Activated CD4-positive, alpha-beta T cell treated with anti-CD3 and anti-CD28 coated beads, Interleukin-2, Interleukin-6, amounts not matched to agents 100 ng/mL and 50 ng/mL, durations not matched to agents 16 hours and 8 hours (primary cell): ENCODE data around the gene KIRREL1.

ENCODE experiments used
- DNase-seq: peaks from one replicate; pipeline ENCODE4 v3.0.0-alpha.2; 2020

The KIRREL1 gene

DNA sequence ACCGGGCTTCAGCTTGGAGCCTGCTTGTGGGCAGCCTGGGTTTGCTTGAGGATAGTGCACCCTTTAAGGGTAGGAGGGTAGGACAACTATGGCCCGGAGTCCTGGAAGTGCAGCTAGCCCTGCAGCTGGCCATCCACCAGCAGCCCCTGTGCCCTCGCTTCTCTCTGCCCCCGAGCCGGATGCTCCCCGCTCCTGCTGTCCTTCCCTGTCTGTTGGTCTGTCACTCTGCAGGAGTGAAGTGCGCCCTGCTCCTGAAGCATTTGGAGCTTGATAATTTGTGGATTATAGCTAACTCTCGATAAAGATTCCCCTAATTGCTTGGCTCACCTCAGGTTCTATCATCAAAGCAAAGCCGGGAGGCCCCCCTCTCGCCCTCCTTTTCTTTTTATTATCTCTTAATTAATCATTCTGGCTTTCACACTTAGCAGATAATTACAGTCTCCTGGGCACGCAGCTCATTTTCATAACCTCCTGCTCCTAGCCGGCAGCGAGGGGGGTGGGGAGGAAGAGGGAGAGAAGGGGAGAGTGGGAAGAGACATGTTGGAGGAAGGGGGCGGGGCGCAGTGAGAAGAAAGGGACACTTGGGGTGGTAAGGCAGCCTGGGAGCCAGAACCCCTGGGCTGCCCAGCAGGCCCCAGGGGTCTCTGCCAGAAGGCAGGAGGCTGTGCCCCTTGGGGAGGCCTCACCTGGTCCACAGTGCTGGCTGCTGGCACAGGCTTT lies 14.4 kb downstream of the KIRREL1 start:
- no peak for DNase-seq

DNA sequence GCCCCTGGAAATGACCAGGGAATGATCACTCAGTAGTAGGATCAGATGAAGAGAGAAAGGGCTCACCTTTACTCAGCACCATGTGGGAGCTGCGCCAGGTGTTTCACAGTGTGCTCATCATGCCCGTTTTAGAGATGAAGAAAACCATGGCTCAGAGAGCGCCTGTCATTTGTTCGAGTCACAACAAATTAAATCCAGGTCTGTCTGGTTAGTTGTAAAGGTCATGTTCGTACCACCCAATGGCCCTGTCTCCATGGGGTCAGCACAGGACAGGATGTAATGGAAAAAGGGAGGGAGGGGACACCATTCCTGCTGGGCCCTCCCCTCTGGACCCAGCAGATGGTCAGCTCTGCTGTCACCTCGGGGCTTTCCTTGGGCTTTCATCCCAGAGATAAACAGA lies 15.2 kb downstream of the KIRREL1 start:
- no peak for DNase-seq

DNA sequence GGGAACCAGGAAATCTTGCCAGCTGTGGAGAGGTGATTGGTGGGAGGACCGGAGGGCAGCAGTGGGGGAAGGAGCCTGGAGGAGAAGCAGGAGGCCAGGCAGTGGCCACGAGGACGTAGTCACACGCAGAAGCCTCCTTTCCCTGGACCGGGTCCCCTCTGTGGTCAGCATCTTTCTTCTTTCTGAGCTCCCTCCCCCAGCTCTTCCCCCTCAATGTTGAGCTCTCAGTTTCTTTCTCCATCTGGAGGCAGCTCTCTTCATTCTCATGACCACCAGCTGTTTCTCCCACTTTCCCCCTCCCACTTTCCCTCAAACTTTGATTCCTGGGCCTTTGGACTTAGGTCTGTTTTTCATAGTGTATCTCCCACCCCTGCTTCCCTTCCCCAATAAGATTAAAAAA lies 18.3 kb downstream of the KIRREL1 start:
- DNase-seq = no peak

DNA sequence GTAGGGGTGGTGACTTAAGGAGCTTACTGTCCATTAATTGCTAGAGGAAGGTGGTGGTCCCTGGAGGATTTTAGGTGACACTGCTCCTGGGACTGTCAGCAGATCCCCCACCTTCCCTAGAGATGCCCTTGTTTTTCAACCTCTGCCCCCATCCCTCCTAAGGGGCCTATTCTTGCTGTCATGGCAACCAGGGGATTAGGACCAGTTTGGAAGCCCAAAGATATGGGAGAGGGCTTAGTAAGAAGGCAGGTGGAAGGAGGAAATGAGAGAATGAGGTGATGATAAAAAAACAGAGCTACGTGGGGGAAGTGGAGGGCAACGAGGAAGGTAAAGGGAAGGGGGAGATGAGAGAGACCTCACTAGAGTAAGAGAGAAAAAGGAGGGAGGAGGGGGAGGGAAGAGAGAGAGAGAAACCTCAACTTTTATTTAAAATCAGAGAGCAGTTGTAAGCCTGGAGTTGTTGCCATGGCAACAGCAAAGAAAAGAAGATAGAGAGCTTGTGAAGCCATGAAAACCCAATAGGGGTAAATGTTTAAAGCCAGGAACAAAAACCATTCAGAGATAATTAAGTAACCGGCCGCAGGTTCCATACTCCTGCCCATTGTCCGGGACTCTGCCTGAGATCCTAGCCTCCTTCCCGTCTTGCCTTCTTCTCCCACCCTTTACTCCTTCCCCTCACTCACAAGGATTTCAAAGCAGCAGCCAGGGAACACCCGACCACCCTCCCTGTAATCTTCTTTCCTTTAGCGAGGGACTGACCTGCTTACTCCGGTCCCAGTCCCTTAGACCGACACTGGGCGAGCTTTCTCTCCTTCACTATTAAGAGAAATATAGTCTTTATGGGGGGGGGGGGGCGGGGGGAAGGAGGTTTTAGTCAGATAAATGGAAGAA lies 20.6 kb downstream of the KIRREL1 start:
- no peak for DNase-seq

DNA sequence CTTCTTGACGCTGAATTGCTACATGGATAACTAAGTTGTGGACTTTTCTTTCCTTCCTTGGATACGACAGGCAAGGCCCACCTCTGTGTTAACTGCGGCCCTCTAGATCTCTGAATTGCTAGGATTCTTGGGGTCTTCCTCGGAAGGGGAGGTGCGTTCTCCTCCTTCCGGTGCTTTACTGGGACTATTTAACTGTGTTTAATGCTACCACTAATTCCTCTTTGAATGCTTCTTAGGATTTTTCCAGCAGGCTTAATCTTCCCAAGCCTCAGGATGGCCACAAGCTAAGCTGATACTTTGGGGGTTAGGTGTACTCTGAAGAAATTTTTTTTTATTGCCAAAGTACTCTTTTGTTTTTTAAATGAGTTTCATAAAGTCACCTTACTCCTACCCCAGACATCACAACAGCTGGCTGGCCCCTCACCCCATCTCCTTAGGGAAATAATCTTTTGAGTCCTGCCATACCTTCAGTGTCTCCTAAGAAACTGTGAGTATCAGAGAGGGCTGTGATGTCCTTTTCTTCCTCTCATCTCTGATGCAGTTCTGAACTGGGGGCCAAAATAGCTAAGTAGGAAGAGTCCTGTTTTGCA lies 21.4 kb downstream of the KIRREL1 start:
- no peak for DNase-seq

DNA sequence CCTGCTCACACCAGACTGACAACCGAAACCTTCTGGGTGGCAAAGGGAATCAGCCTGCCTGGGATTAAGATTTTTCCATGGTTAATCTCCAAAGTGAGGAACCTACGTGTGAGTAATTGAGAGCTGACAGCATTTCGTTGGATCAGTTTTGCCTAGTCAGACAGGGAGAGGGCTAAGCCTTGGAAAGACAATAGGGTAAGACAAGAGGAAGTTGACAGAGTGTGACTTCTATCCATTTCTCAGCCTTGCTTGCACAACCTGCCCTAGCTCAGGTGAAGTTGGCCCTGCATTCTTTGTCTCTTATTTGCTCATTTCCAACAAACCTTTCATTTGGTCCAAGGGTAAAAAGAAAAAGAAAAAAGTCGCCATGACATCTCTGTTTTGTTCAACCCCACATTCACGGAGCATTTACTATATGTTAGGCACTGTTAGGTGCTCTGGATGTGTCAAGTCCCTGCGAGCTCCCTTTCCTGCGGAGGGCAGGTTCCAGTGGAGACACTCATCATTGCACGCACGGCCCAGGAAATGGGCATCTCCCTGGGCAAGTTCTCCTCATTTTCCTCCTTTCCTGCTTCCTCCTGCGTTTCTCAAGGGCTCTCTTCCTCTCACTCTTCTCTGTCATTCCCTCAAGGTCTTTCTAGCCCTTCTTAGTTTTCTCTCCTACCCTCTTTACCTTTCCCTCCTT lies 23.3 kb downstream of the KIRREL1 start:
- DNase-seq = no peak

DNA sequence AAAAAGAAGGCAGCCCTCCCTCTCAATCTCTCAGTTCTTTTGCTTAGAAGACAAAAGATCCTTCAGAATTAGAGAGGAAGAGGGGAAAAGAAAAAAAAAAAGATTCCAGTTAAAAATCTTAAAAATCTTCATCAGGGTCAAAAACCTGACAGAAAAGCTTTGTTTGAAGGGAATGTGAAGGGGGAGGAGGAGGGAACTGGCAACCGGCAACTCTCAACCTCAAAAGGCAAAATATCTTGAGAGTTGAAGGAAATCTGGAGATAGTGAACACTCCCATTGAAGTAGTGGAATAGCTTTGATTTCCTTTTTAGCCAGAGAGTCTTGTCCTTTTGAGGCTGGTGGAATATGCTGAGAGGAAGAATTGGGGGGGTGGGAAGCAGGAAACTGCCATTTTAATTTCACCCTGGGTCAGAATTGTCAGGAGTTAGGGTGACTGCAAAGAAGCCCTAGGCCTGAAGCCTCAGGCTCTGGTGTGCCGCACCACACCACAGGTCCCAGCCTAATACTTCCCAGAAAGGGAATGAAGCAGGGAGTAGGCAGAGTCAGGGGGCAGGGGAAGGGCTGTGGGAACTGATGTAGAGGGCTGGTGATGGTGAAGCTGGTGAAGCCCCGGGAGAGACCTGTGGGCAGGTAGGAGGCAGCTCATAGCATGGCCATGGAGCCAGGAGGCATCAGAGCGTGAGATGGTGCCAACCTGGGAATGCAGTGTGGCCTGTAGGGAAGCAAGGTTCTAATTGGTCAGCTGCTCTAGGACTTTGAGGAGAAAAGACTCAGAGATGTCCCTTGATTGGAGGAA lies 24.6 kb downstream of the KIRREL1 start:
- no peak for DNase-seq

DNA sequence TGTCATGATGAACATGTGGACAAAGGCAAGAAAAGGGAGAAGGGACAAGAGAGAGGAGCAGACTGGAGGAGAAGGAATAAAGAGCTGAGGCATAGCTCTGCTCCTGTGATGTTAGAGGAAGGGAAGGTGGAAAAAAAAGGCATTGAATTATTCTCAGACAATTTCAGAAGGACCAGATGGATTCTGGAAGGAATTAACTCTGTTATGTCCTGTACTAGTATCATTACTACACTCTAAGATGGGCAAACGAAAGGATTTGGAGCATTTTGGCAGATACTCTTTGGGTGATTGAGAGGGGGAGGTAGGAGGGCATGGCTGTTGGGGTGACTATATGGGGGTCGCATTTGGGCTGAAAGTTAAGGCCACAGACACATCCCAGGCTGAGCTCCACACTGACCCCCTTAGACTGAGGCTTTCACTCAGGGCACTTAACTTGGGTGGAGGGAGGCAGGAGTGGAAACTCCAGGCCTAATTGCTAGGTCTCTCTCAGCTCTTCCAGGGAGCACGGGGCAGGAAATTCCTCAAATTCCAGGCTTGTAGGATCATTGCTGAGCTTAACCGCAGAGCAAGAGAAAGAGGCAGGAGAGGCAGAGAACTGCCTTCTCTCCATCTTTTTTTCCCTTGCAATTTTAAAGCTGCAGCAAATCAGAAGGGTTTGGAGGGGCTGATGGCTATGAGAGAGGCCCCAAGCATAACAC lies 25.9 kb downstream of the KIRREL1 start:
- no peak for DNase-seq

DNA sequence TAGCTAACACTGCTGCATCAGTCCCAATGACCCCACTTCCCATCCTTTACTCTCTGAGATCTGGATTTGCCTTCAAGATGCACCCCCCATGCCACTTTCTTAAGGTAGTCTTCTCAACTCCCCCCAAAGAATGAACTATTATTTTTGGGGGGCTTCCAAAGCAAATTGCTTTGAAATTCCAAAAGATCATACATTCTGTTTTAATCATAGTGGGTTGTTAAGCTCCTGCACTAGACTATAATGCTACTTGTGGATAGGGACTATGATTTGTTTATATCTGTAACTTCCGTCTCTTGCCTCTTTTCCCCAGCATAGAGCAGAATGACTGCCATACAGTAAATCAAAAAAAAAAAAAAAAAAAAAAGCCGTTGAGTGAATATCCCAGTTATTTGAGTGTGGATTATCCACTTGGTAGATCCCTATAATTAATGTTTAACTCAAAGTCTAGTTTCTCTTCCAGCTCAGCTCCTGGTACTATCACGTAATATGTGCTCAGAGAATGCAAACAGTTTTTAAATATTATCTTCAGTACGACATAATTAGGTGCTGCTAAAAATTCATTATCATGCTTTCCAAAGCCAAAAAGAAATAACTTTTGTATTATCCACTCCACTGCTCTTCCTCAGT lies 26.9 kb downstream of the KIRREL1 start:
- DNase-seq = no peak

DNA sequence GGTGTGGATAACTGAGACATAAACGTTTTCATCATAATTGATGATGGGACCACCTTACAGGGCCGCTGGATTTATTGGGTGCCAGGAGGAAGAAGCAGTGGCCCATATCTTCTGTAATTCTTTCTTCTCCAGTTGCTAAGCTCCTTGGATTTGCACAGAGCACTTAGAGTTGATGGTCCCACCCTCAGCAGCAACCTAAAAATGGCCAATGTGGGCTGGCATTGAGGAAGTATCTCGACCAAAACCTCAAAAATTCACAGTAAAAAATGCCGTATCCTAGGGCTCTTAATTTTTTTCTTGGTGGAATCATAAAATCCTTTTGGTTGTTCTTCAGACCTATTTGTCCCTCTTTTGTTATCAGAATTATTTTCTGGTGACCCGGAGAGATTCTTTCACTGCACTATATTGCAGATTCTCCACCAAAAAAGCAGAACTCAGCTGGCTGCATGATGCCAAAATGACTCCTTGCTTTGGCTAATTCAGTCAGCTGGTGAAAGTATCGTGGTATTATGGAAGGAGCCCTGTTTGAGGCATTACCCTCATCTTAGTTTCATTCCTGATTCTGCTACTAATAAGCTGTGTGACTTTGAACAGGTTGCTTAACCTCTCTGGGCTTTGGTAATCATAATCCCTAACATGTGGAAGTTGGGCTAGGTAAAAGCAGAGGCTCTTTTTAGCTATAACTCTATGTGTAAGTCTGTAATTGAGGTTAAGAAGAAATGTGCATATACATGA lies 27.6 kb downstream of the KIRREL1 start:
- no peak for DNase-seq

DNA sequence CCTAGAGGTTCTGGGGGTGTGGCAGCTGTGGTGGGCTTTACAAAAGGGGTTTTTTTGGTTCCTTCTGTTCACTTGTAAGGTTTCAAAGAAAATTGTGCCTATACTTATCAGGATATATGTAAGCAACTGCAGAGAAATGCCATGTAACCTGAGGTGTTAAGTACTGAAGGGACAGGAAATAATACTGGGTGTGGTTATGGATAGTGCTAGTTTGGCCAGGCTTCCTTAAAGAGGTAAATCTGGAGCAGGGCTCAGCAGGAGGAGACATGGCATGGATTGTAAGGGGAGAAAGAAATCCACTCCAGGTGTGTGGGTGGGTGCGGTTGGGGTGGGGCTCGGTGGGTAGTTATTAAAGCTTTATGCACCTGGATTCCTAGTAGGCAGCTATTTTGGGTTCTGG lies 28.3 kb downstream of the KIRREL1 start:
- DNase-seq = no peak

DNA sequence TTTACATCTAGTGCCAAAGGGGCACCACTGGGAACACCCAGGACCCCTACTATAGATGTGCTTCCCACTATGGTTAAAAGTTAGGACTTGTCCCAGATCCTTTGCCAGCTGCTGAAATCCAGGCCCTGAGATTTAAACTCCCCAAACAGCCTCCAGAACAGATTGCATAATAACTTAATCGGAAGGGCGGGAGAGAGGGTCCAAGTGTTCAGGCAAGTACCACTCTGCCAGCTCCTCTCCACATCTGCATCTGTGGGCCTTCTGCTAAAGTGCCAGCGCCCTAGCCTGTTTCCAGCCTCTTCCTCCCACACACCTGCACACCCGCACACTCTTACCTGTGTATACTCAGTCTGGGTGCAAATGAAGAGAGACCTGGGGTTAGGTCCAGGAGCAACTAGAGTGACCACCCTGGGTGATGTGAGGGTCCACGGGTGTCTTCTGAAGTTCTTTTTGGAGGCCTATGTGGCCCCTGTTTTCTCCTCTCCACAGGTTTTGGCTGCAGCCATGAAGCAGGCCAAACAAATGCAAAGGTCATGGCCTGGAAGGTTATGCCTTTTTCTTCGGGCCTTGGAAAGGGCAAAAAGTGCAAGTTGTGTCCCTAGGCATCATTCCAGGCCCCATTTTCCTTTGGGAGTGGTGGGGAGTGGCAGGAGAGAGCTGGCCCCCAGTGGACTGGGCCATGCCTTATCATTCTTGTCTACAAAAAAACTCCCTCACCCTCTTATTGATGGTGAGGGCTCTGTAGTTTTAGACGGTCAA lies 29.3 kb downstream of the KIRREL1 start:
- no peak for DNase-seq

DNA sequence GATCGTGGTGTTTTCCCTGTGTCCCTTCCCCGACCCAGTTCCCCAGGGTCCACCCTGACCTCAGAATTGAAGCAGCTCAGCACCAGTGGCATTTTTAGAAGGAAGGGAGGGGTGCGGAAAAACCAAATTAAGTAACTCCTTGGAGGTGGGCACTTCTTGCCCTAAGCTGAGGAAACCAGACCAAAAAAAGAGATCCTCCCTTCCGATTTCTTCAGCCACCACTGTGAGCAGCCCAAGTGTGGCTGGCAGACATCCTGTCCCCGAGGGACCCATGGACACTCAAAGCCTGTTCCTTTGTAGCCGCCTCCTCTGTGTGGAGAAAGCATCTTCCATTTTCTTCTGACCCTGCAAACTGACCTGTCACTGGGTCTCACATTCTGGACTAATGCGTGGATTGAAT lies 31.3 kb downstream of the KIRREL1 start:
- DNase-seq = no peak

DNA sequence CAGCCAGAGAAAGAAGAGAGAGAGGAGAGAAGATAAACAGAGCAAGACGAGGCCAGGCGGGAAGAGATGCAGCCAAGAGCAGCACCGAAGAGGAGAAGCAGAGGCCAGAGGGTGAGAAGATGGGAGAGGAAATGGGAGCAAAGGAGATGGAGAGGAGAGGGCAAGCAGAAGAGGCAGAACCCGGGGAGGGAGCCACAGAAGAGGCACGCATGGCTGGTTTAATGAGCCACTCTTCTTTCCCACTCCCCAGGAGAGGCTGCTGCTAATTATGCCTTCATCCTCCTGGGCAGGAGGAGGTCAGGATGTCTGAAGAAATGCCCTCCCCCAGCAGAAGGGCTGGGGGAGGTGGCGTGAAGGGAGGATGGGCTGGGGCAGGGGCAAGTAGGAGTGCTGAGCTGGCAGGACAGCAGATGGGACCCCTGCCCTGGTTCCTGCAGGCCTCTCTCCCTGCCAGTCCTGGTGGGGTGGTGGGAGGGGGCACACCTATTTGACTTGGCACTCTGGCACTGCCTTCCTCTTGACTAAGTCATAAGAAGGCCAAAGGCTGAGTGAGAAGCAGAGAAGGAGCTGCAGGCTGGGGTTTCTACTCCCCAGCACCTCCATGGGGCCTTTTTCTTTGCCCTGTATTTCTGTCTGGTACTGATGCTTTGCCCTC lies 32.3 kb downstream of the KIRREL1 start:
- DNase-seq = no peak

DNA sequence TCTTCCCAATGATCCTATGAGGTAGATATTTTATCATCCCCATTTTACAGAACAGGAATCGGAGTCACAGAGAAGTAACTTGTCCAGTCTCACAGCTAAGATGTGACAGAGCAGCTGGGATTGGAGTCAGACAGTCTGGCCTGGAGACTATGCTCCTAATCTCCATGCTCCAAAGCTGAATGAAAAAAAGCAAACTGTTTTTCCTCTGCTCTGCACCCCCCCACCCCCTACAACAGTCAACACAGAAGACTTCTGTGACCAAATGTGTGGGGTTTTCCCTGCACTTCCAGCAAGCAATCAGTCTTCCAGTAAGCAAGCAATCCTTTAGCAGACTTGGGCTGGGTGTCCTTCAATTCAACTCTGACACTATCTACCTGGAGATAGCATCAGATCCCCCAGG lies 33.2 kb downstream of the KIRREL1 start:
- DNase-seq = no peak

DNA sequence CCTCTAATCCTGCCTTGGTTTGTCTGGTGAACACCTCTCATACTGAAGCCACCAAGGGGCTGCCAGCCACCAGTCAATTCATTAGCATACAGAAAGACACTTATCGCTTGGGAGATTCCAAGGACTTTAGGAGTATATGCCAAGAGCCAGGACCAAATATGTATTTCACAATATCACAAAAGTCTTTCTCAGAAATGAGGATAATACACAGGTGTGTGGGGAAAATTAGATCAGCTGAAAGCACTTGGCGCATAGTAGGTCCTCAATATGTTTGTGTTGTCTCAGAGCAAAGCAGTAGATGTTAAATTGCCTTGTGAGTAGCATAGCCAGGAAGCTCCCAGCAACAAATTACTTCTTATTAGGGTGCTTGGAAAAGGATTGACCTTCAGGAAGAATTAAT lies 34.1 kb downstream of the KIRREL1 start:
- DNase-seq = no peak

DNA sequence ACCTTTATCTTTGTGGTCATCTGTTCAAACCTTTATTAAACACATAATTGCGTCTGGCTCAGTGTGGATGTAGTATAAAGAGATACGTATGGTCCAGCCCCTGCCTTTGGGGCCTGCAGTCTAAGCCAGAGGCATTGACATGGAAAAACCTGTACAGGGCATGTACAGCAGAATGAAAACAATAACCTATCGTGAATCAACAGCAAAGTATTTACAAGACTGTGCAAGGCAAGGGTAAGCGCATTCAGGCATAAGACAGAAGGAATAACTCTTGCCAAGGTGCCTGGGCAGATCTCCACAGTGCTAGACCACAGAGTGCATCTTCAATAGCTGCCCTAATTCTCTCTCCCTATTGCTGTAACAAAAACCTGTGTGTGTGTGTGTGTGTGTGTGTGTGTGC lies 35.5 kb downstream of the KIRREL1 start:
- DNase-seq = no peak

DNA sequence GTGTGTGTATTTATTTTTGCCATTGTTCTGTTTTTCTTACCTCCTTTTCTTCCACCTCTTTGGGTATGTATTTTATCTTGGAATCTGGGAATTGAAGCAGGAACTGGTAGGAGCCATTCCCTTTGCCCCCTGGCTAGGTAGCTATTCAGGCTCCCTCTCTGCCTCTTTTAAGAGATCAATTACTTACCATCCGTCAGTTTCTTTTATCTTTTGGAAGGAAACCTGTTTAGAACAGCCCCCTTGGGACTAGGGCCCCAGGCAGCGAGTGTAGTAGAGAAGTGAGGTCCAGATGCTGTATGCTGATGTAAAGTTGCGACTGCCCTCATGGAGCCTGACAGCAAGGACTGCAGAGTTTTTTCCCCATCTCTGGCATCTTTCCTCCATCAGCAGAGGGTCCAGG lies 41.6 kb downstream of the KIRREL1 start:
- DNase-seq = no peak

DNA sequence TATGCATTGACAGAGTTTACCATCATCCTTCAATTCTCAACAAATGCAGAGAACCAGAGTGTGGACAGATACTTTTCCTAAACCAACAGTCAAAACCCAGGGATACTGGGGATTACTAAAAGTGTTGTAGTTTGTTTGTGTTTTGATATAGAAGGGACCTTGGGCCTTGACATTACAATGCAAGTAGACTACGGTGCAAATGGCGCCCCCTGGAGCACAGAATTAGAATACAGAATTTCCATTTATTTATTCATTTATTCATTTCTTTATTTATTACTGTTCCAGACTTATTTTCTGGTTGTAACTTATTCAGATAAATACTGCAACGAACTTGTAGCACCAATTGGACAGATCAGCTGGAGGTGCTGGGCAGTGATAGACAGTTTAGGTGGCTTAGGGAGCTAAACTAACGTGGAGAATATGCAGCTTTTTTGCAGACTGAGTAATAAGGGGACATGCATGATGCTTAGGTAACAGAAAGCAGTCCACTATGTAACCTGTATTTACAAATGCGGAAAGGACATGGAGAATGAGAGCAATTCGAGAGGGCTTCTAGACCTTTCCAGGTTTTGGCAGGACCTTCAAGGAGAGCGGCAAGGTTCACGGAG lies 42.6 kb downstream of the KIRREL1 start:
- DNase-seq = peak; percentile 20
